ENCODE measurements around the gene NPLOC4.

NPLOC4 gene

DNA sequence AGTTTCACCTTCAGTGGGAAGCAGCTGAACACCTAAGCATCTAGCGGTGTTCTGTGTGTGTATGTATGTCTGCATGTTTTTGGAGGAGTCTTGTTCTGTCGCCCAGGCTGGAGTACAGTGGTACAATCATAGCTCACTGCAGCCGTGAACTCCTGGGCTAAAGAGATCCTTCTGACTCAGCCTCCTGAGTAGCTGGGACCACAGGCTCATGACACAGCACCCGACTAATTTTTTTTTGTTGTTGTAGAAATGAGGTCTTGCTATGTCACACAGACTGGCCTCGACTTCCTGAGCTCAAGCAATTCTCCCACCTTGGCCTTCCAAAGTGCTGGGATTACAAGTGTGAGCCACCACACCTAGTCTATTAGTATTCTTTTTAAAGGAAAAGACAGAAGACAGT is 54.6 kb downstream of the NPLOC4 start:
- DNase-seq: no peak

DNA sequence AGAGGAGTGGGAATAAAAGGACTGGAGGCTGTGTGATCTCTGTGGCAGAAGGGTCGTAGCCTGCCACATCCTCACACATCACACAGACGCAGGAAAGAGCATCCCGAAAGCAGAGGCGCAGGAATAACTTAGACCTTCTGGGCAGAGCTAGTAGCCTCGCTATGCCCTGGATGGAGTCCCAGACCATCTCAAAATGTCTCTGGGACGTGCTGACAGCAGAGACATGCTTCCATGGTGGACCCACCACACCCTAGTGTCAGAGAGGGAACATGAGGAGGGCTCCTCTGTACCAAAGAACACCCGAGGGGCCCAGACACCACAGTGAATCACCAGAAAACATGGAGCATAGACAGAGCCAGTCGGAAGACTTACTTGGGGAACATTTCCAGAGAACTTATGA is 55.2 kb downstream of the NPLOC4 start:
- no peak for DNase-seq

- no peak for DNase-seq
Measured at GRCh38 chr17:81580481-81580880, 56.4 kb downstream of the NPLOC4 start.

DNA sequence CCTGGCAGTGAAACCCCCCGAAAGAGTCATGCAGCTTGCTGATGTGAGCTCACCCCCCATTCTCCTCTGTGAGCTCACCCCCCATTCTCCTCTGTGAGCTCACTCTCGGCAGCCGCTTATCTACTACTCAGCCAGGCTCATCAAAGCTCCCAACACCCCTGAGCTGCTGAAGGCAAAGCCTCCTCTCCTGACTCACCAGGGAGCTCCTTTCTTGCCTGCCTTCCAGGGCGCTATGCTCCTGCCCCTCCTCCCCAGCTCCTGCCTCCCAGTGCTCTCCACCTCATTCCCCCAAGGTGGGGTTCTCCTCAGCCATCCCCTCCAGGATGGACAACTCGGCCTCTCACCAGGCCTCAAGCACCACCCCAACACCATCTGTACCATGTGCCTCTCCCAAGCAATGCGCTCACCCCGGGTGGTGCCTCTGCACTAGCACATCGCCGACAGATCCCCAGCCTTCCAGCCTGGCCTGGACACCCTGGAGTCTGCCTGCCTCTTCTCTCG is 57.0 kb downstream of the NPLOC4 start:
- no peak for DNase-seq

DNA sequence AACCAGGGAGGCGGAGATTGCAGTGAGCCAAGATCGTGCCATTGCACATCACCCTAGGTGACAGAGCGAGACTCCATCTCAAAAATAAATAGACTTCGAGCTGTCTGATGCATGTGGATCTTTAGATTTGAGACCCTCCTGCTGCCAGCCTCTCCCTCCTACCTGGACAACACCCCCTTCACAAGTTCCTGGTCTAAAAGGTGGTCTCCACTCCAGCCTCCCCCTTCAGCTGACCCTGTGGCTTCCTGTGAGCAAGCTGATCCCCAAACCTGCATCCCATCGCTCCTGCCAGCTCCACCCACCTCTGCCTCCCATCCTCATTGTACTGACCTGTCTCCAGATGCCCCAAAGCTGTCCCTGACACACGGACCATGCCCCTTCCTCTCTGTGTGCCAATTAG is 57.6 kb downstream of the NPLOC4 start:
- DNase-seq: no peak

GRCh38 chr17:81578561-81579225 is 58.2 kb downstream of the NPLOC4 start:
- DNase-seq: no peak

GRCh38 chr17:81578038-81578441 is 58.9 kb downstream of the NPLOC4 start:
- DNase-seq: no peak

DNA sequence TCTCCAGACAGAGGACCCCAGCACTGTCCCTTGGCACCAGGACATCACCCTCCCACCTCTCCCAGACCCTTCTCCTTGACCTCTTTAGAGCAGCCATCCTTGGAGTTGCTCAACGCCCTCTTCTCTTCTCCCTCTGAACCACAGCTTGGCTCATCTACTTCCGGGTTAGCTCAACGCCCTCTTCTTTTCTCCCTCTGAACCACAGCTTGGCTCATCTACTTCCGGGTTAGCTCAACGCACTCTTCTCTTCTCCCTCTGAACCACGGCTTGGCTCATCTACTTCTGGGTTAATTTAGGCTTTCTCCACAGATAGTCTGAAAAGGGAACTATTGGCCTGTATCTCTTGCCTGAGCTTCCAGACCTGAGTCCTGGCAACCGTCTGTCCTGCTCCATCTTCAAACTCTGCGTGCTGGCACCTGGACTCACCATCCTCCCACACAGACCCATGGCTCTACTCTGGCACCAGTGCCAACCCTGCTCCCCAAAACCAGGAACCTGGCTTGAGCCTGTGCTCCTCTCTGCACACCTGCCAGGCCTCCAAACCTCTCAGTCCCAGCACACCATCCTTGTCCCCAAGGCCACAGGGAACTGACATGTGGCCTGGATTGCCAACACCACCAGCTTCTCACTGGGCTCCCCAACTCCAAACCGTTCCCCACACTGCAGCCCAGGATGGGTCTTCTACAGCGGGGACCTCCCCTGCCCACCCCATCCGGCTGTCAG is 59.5 kb downstream of the NPLOC4 start:
- DNase-seq: no peak

GRCh38 chr17:81576621-81577277 is 60.2 kb downstream of the NPLOC4 start:
- no peak for DNase-seq

GRCh38 chr17:81575836-81576235 is 61.1 kb downstream of the NPLOC4 start:
- DNase-seq: no peak

DNA sequence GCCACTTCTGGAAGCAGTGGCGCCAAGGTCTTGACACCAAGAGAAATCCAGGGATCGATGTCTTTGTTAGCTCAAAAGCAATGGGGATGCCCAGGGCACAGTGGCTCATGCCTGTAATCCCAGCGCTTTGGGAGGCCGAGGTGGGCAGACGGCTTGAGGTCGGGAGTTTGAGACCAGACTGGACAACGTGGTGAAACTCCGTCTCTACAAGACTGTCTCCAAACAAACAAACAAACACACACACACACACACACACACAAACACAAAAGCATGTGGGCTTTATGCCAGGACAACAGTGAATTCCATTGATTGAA is 62.3 kb downstream of the NPLOC4 start:
- no peak for DNase-seq

- DNase-seq: no peak
Measured at GRCh38 chr17:81573794-81574642, 62.9 kb downstream of the NPLOC4 start.

DNA sequence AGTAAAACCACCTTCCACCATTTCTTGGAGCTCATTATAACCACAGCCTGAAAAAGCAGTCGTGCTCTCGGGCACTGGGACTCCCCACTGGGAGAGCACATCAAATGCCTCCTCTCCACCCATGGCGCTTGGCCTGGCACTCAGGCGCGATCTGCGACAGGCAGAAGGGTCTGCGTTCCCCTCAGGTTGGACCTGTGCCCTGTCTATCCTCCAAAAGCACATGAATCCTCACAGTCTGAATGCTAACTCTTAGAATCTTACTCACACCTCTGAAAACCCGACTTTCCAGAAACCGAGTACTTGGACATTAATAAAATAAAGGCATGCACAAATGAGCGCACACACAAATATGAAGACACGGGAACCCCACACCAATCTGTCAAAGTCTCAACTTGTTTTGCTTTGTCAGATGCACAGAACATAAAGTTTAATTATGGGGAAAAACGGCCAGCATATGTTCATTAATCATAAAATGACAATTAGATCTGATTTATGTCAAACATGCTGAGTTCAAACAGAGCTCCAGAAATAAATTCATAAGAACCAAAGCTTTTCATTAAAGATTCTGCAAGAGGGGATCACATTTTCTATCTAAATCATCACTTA is 64.2 kb downstream of the NPLOC4 start:
- no peak for DNase-seq

DNA sequence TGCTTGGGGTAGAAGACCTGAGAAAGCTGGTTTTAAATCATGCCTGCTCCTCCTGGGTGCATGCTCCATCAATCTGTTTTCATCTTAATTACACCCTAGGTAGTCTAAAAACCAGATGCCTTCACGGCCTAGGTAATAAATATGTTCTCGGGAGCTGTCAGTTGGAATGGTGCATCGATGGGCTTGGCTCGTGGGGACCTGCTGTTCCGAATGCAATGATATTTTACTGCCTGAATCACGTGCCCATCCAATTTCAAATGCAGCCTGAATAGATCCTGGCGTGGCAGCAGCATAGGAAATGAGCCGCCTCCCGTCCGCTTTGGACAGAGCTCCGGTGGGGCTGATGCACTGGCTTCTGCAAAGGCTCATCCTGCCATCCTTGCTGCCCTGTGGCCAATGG is 65.9 kb downstream of the NPLOC4 start:
- DNase-seq: no peak

DNA sequence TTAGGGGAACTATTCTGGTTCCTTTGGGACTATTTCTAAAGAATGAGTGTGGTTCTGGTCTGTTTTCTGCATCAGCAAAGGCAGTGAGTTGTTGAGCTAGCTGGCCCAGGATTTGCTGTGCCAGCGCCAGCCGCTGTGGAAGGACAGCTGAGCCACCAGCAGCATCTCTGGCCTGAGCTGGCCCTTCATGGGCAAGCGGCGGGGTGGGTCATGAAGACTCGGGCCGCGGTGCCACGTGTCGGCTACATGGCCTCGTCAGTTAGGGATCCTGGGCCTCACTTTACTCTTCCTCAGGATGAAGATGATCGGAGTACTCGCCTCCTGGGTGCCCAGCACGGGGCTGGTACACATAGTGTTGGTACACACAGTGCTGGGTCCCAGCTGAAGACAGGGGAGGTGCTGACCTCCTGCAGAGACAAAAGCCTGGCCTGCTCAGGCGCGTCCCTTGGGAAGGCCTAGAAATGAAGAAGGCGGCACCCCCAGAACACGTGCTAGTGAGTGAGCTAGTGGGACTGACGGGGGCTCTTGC is 66.9 kb downstream of the NPLOC4 start:
- no peak for DNase-seq

GRCh38 chr17:81568416-81568815 is 68.5 kb downstream of the NPLOC4 start:
- no peak for DNase-seq

- no peak for DNase-seq
Measured at GRCh38 chr17:81567191-81567590, 69.7 kb downstream of the NPLOC4 start.

GRCh38 chr17:81566461-81567126 is 70.3 kb downstream of the NPLOC4 start:
- DNase-seq: no peak

DNA sequence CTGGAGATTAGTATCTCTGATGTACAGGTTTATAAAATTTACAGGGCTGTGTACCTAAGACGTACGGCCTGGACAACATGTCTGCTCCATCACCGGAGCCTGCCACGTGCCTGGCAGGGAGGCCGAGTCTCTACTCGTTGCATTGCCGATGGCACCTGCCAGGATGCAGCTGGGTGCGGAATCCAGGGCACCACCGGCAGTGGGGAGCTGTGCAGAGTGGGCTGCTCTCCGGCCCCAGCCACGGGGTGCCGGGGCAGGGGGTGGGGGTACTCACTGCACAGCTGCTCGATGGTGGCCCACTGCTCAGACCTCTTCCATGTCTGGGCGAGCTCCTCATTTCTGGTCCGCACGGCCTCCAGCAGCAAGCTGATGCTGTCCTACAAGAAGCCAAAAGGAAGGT is 71.7 kb downstream of the NPLOC4 start:
- no peak for DNase-seq

DNA sequence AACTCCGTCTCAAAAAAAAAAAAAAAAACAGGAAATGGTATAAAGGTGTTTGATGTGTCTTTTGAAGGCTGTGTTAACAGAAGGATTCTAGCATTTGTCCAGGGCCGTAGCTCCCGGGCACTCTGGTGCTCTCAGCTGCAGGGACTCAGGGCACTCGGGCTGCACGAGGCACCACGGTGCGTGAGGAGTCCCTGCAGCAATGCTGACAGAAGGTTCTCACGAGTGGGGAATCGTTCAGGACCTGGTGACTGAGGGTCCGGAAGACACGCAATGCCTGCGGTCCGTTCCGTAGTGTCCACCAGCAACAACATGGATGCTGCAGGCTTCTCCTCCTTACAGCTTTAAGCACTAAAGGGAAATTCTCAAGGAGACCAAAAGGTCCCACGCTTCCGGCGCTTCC is 72.1 kb downstream of the NPLOC4 start:
- DNase-seq: no peak

- DNase-seq: no peak
Measured at GRCh38 chr17:81563861-81564586, 72.9 kb downstream of the NPLOC4 start.
